Central memory CD8-positive, alpha-beta T cell (primary cell): ENCODE results near the gene IFI30.

Source experiments
- ATAC-seq: fragments of 150-1000 bp; cut with Tn5 transposase; replicated peaks from 2 replicates; pipeline ENCODE4 v1.10.0; 2022; ENCODE audit warnings: mild to moderate bottlenecking, moderate FRiP score, moderate number of reproducible peaks; ENCODE audit not compliant: poor library complexity, severe bottlenecking; ENCODE audit errors: extremely low read depth
- DNase-seq, 2 donors: peaks; one replicate each; pipeline ENCODE4 v3.0.0; 2021; ENCODE audit warnings: low spot score in 2 of 2
- H3K27ac Mint-ChIP-seq: one replicate; pipeline ENCODE4 v1.8.0; 2022; ENCODE audit warnings: low read depth, mild to moderate bottlenecking, moderate library complexity, mixed read lengths
- H3K27me3 Mint-ChIP-seq: one replicate; pipeline ENCODE4 v1.8.0; 2022; ENCODE audit warnings: mixed read lengths
- H3K36me3 Mint-ChIP-seq: one replicate; pipeline ENCODE4 v1.8.0; 2022; ENCODE audit warnings: mild to moderate bottlenecking, moderate library complexity, mixed read lengths; ENCODE audit not compliant: insufficient read depth
- H3K4me1 Mint-ChIP-seq: one replicate; pipeline ENCODE4 v1.8.0; 2022; ENCODE audit warnings: mixed read lengths
- H3K4me3 Mint-ChIP-seq: one replicate; pipeline ENCODE4 v1.8.0; 2022; ENCODE audit warnings: mild to moderate bottlenecking, moderate library complexity, mixed read lengths
- H3K9me3 Mint-ChIP-seq: one replicate; pipeline ENCODE4 v1.8.0; 2022; ENCODE audit warnings: mixed read lengths

IFI30 gene

DNA sequence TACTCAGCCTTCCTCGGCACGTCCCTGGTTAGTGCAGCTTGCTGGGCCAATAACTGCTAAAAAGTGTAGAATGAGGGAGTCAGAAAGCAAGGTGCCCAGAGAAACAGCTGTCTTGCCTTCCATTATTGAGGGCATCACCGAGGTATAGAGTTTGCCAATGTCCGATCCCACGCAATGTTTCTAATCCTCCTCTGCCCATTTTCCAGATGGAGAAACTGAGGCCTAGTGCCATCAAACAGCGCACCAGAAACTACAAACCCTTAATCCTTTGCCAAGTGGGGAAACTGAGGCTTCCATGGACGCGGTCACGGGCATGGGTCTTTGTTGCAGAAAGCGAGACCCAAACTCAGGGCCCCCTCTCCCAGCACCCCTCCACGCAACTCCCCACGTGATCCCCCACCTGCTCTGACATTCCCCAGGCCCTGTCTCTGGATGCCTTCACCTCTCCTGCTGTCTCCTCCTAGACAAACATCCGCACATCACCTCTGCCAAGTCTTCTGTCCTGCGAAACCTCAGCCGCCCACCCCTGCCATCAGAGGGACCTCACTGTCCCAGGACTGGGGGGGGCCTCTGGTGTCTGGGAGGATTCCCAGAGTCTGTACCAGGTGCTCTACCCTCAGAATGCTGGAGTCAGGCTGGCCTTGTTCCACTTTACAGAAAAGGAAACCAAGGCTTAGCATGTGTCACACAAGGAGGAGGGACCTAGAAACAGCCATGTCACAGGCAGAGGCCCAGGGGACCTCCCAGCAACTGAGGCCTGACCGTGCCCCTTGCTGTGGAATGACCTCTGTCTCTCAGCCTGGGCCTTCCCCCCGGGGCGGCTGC is 53.6 kb downstream of the IFI30 start:
- no peak overlapping the region for H3K27ac Mint-ChIP-seq
- peaks cover 14% of the 10 kb centered on the region for H3K4me1 Mint-ChIP-seq
- H3K9me3 Mint-ChIP-seq, result no peaks in the 10 kb centered on the region
- peaks cover 7% of the 10 kb centered on the region for H3K36me3 Mint-ChIP-seq
- no peak for DNase-seq
- H3K27me3 Mint-ChIP-seq, result peaks cover 89% of the 10 kb centered on the region
- H3K4me3 Mint-ChIP-seq, result no peak overlapping the region
- no peak for ATAC-seq
